Muscle of arm (tissue), 12 donors: ENCODE results near the gene ZNF836. TPM values are rescaled to one million over a fixed set of nuclear protein-coding genes. Genes with fewer than 3 reads are reported as not detected.

Experiments
- DNase-seq: peaks from one replicate; pipeline ENCODE4 v3.0.0-alpha.2; 2013
- polyA plus RNA-seq, 12 donors: library from polyadenylated mRNA; unstranded; fragments of 120-200 nt; gene quantifications; one replicate each; pipeline ENCODE4 v1.2.1, GENCODE V29; 2013; ENCODE audit not compliant: insufficient read length in 12 of 12

Gene ZNF836
- polyA plus RNA-seq, 12 donors, result 6.7 to 13.8 (median 8.7) TPM; not detected in 1

GRCh38 chr19:52188822-52189734 is 17.7 kb upstream of the ZNF836 start:
- DNase-seq, result no peak

GRCh38 chr19:52187407-52187806 is 16.0 kb upstream of the ZNF836 start:
- DNase-seq, result no peak

DNA sequence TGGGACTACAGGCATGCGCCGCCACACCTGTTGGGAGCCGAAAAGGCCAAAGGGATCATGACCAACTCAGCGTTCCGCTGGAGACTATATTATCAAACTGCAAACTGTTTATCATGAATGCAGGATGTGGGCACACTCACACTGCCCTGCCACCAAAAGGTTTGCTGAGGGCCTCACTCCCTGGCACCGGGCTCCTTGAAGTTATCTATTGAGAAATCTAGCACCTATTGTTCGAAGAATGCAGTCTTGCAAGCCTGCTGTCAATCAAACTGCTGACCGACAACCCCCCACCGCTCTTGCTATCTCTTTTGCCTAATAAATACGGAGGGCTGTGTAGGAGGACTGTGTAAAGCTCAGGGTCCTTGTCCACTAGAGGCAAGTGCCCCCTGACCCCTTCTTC is 5.2 kb upstream of the ZNF836 start:
- DNase-seq, result no peak

DNA sequence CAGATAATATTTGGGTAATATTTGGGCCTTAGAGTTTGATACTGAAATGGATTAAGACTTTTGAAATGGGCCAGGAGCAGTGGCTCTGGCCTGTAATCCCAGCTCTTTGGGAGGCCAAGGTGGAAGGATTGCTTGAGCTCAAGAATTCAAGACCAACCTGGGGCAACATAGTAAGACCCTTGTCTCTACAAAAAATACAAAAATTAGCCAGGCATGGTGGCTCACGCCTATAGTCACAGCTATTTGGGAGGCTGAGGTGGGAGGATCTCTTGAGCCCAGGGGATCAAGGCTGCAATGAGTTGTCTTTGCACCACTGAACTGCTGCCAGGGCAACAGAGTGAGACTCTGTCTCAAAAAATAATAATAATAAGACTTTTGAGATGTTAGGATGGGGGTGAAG is 926 bp upstream of the ZNF836 start:
- DNase-seq, result no peak

DNA sequence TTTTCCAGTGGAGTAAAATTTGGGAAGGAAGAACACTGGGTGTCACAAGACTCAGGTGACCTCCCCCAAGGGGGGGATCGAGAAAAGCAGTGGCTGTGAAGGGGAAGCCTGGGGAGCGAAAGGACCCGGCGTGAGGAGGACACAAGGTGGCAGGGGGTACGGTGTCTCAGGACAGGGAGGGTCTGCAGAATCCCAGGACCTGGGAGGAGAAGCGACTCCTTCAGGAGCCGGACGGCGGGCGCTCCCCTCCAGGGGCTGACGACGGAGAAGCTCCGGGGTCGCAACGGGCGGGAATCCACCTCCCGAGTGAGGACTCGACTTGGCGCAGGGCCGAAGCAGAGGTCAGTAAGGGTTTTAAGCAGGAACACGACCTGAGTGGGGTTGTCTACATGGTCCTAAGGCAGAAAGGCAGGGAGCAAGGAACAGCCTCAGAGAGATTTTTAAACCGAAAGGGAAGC is 529 bp downstream of the ZNF836 start:
- peak; percentile 18 for DNase-seq

DNA sequence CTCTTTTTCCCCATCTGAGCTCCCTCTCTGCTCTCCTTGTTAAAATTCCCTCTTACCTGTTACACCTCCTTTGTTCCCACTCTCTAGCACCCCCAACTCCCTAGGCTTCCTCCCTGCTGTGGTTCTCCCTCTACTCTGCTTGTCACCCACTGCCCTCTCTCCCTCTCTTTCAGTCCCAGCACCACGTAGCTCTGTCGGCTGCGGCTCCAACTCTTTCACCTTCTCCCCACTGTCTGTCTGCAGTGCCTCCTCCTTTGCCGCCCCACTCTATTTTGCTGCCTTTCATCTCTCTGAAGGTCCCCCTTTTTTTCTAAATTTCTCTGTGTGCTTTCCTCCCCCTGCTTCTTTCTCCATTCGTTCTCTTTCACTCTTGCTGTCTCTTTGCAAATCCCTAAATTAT is 1.1 kb downstream of the ZNF836 start:
- DNase-seq, result no peak

GRCh38 chr19:52155596-52156359 is 15.6 kb downstream of the ZNF836 start:
- no peak for DNase-seq

DNA sequence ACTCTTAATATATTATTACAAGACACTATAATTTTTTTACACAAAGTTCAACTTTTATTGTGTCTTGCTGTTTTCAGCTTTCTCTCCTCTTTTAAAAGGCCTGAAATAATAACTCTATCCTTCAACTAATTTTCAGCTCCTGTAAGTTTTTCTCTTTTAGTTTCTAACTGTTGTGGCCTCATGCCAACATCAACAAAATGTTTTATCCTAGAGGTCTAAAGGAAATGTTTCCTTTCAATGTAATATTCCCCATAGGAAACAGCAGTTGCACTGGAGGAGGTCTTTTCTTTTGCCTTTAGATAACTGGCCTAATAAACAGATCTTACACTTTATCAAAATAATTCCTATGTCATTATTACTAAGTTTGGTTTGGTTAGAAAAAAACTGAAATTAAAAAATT is 23.2 kb downstream of the ZNF836 start:
- DNase-seq, result no peak

- DNase-seq, result no peak
These were observed 29.3 kb downstream of the ZNF836 start for GRCh38 chr19:52142001-52142595.

- no peak for DNase-seq
These were observed 30.2 kb downstream of the ZNF836 start for GRCh38 chr19:52141203-52141602.

DNA sequence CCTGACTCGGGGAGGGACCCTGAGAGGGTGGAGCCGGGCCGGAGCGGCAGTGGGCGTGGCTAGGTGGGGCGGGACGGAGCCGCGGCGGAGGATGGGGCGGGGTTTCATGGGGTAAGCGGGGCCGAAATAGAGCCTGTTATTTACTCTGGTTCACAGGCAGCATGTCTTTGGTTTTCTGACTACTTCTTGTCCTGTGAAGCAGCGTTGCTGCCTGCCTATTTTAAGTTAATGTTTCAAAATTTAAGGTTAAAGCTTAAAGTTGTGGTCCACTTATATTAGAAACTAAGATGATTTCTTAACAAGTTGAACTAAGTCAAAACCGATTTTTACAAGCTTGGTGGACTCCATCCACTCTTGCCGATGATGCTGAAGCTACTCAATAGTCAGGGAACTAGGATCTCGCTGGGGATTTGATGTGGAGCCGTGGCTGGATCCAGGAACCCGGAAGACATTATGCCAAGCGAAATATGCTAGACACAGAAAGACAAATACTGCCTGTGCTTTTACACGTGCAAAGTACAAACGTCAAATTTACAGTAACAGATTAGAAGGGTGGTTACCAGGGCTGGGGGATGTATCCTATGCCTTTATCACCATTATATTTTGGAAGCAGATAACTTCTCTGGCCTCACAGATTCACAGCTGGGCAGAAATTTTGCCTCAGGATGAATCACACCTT is 31.2 kb downstream of the ZNF836 start:
- DNase-seq, result no peak

- DNase-seq, result peak; percentile 96
These were observed 32.0 kb downstream of the ZNF836 start, which contains the start of gene ZNF616 for GRCh38 chr19:52139252-52140031. Gene ZNF616, minus strand, starts transcription at chr19:52139938. Its CDS starts 9,426 bp downstream, at chr19:52130512.

GRCh38 chr19:52138983-52139251 is 32.5 kb downstream of the ZNF836 start:
- DNase-seq, result no peak

DNA sequence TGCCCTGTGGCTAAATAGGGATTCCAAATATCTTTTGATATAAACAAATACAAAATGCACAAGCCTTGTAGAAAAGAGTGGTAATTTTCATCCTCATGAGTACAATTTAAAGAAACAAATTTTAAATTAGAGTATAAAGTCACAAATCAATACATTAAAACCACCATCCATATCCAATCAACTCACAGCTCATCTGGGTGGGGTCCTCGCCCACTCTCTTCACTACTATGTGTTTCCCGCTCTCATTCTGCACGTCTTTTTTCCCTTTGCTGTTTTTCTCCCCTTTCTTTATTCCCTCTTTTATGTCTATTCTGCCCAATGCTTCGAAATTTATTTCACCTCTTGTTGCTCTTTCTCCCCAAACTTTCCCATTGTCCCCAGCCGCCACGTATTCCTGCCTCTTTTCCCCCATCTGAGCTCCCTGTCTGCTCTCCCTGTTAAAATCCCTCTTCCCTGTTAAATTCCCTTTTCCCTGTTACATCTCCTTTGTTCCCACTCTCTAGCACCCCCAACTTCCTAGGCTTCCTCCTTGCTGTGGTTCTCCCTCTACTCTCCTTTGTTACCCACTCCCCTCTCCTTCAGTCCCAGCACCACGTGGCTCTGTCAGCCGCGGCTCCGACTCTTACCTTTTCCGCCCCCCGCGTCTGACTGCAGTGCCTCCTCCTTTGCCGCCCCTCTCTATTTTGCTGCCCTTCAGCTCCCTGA is 33.0 kb downstream of the ZNF836 start:
- DNase-seq, result peak; percentile 41

GRCh38 chr19:52120286-52120685 is 51.1 kb downstream of the ZNF836 start:
- no peak for DNase-seq

DNA sequence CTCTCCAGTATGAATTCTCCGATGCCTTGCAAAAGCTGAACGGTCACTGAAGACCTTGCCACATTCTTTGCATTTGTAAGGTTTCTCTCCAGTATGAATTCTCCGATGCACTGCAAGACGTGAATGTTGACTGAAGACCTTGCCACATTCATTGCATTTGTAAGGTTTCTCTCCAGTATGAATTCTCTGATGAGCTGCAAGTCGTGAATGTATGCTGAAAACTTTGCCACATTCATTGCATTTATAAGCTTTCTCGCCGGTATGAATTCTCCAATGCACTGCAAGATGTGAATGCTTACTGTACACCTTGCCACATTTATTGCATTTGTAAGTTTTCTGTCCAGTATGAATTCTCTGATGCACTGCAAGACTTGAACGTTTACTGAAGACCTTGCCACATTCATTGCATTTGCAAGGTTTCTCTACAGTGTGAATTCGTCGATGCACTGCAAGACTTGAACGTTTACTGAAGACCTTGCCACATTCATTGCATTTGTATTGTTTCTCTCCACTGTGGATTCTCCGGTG is 55.8 kb downstream of the ZNF836 start:
- no peak for DNase-seq

- no peak for DNase-seq
These were observed 56.7 kb downstream of the ZNF836 start for GRCh38 chr19:52114691-52115090.

DNA sequence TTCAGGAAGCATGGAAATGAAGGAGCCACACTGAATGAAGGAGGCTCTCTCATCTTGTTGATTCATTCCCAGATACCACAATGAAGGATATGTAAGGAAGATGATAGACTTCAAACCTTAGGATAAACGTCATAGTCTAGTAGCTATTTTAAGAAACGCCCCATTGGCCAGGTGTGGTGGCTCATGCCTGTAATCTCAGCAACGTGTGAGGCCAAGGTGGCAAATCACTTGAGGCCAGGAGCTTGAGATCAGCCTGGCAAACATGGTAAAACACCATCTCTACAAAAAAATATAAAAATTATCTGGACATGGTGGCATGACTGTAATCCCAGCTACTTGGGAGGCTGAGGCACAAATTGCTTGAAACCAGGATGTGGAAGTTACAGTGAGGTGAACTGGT is 58.8 kb downstream of the ZNF836 start:
- DNase-seq, result no peak

DNA sequence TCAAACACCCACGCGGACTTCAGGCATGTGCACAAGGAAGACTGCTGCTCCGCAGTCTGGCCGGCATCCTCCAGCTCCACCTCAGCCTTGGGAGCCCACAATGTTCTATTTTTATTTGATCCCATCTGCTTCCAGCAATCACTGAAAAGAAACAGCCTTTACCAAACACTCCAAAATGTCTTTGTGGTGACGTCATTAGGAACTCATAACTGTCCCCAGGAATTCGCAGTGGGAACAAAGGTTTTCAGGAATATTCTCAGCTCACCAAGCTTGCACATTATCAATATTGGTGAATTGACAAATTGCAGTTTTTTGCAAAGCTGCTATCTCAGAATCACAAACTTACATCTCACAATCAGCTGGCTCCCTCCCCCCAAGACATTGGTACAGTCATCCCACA is 60.6 kb downstream of the ZNF836 start:
- no peak for DNase-seq
